HEK293 (cell line): ENCODE data around the gene CXCL3.

Experiments used
- CTCF ChIA-PET: fragments of 350-600 bp; formaldehyde crosslinking; extraction: SDS; loops from one replicate; lab custom pipeline; 2021; ENCODE audit warnings: antibody characterized with exemption; lab: Yijun Ruan, JAX
- POLR2A ChIA-PET: fragments of 300-600 bp; formaldehyde crosslinking; extraction: SDS; loops from one replicate; lab custom pipeline; 2020; ENCODE audit warnings: antibody characterized with exemption, inconsistent platforms; lab: Yijun Ruan, JAX
- H3K27ac ChIP-seq: fragments of 200-500 bp; sonication (Bioruptor generic); 2 replicates; pipeline ENCODE4 v1.5.1; 2014; ENCODE audit warnings: low read depth, low read length, control low read depth, inconsistent platforms; ENCODE audit errors: extremely low read depth
- H3K36me3 ChIP-seq, 2 experiments: fragments of 200-500 bp in 1 of 2; sonication (Bioruptor generic) in 1 of 2; 1 replicate in 1 of 2; 2 replicates in 1 of 2; pipeline ENCODE4 v1.5.1; 2014 to 2017; ENCODE audit warnings: inconsistent platforms in 2 of 2, low read length in 2 of 2; ENCODE audit not compliant: control insufficient read depth in 2 of 2, insufficient read depth in 1 of 2
- H3K4me1 ChIP-seq: fragments of 200-500 bp; sonication (Bioruptor generic); 2 replicates; pipeline ENCODE4 v1.5.1; 2014; ENCODE audit warnings: mild to moderate bottlenecking, low read length, inconsistent platforms; ENCODE audit not compliant: control insufficient read depth, insufficient read depth
- H3K4me3 ChIP-seq: 2 replicates; pipeline ENCODE4 v1.5.1; 2011; ENCODE audit warnings: low read depth, mild to moderate bottlenecking, control low read depth, low read length, moderate library complexity
- H3K9me3 ChIP-seq: fragments of 200-500 bp; sonication (Bioruptor generic); 2 replicates; pipeline ENCODE4 v1.5.1; 2014; ENCODE audit warnings: low read depth, low read length, inconsistent platforms; ENCODE audit not compliant: control insufficient read depth, insufficient read depth
- BCL11A ChIP-seq: fragments of 450-650 bp; formaldehyde crosslinking; IDR thresholded peaks from 2 replicates; pipeline ENCODE4 v1.5.1; 2016; ENCODE audit warnings: low read depth, missing biosample characterization, missing genetic modification characterization
- GLI2 ChIP-seq: fragments of 450-650 bp; formaldehyde crosslinking; IDR thresholded peaks from 2 replicates; pipeline ENCODE4; 2017; ENCODE audit warnings: missing biosample characterization, missing genetic modification characterization, low read depth, borderline replicate concordance
- GLI4 ChIP-seq: fragments of 450-650 bp; formaldehyde crosslinking; IDR thresholded peaks from 2 replicates; pipeline ENCODE4 v1.5.1; 2016; ENCODE audit warnings: missing biosample characterization, missing genetic modification characterization
- KLF7 ChIP-seq: fragments of 450-650 bp; formaldehyde crosslinking; IDR thresholded peaks from 2 replicates; pipeline ENCODE4 v1.5.1; 2016; ENCODE audit warnings: missing biosample characterization, missing genetic modification characterization, borderline replicate concordance
- PRDM1 ChIP-seq: fragments of 450-650 bp; formaldehyde crosslinking; IDR thresholded peaks from 2 replicates; pipeline ENCODE4; 2016; ENCODE audit warnings: missing biosample characterization, missing genetic modification characterization
- ZNF114 ChIP-seq: fragments of 450-650 bp; formaldehyde crosslinking; IDR thresholded peaks from 2 replicates; pipeline ENCODE4 v1.5.0; 2017; ENCODE audit warnings: missing biosample characterization, missing genetic modification characterization
- ZNF132 ChIP-seq: fragments of 450-650 bp; formaldehyde crosslinking; IDR thresholded peaks from 2 replicates; pipeline ENCODE4 v1.5.1; 2017; ENCODE audit warnings: missing biosample characterization, missing genetic modification characterization, borderline replicate concordance
- ZNF157 ChIP-seq: fragments of 450-650 bp; formaldehyde crosslinking; IDR thresholded peaks from 2 replicates; pipeline ENCODE4 v1.5.1; 2016; ENCODE audit warnings: missing biosample characterization, missing genetic modification characterization
- ZNF174 ChIP-seq: fragments of 450-650 bp; formaldehyde crosslinking; IDR thresholded peaks from 2 replicates; pipeline ENCODE4 v1.5.0; 2017; ENCODE audit warnings: missing biosample characterization, mild to moderate bottlenecking, missing genetic modification characterization
- ZNF211 ChIP-seq: fragments of 450-650 bp; formaldehyde crosslinking; IDR thresholded peaks from 2 replicates; pipeline ENCODE4 v1.5.1; 2016; ENCODE audit warnings: low read depth, missing biosample characterization, missing genetic modification characterization
- ZNF248 ChIP-seq: fragments of 450-650 bp; formaldehyde crosslinking; IDR thresholded peaks from 2 replicates; pipeline ENCODE4 v1.5.1; 2017; ENCODE audit warnings: missing biosample characterization, missing genetic modification characterization
- ZNF302 ChIP-seq: fragments of 450-650 bp; formaldehyde crosslinking; IDR thresholded peaks from 2 replicates; pipeline ENCODE4 v1.5.1; 2016; ENCODE audit warnings: missing biosample characterization, missing genetic modification characterization, low read depth
- ZNF623 ChIP-seq: fragments of 450-650 bp; formaldehyde crosslinking; IDR thresholded peaks from 2 replicates; pipeline ENCODE4 v1.5.1; 2016; ENCODE audit warnings: missing biosample characterization, missing genetic modification characterization
- ZNF670 ChIP-seq: fragments of 450-650 bp; formaldehyde crosslinking; IDR thresholded peaks from 2 replicates; pipeline ENCODE4 v1.5.1; 2016; ENCODE audit warnings: missing biosample characterization, missing genetic modification characterization, low read depth
- ZNF707 ChIP-seq: fragments of 450-650 bp; formaldehyde crosslinking; IDR thresholded peaks from 2 replicates; pipeline ENCODE4 v1.5.1; 2016; ENCODE audit warnings: missing biosample characterization, missing genetic modification characterization
- ZNF792 ChIP-seq: fragments of 450-650 bp; formaldehyde crosslinking; IDR thresholded peaks from 2 replicates; pipeline ENCODE4 v1.5.1; 2016; ENCODE audit warnings: missing biosample characterization, missing genetic modification characterization
- ZSCAN23 ChIP-seq: fragments of 450-650 bp; formaldehyde crosslinking; IDR thresholded peaks from 2 replicates; pipeline ENCODE4 v1.5.1; 2016; ENCODE audit warnings: missing biosample characterization, missing genetic modification characterization
- TF ChIP-seq, protein P1 (sequence below): fragments of 450-650 bp; formaldehyde crosslinking; IDR thresholded peaks from 2 replicates; pipeline ENCODE4 v1.5.1; 2016; ENCODE audit warnings: missing biosample characterization, missing genetic modification characterization, borderline replicate concordance
- TF ChIP-seq, protein P2 (sequence below): fragments of 450-650 bp; formaldehyde crosslinking; IDR thresholded peaks from 2 replicates; pipeline ENCODE4 v1.5.1; 2016; ENCODE audit warnings: missing biosample characterization, missing genetic modification characterization
- TF ChIP-seq, protein P3 (sequence below): fragments of 450-650 bp; formaldehyde crosslinking; IDR thresholded peaks from 2 replicates; pipeline ENCODE4 v1.5.1; 2016; ENCODE audit warnings: missing biosample characterization, missing genetic modification characterization
- TF ChIP-seq, protein P4 (sequence below): fragments of 450-650 bp; formaldehyde crosslinking; IDR thresholded peaks from 2 replicates; pipeline ENCODE4 v1.5.1; 2017; ENCODE audit warnings: missing biosample characterization, missing genetic modification characterization
- TF ChIP-seq, protein P5 (sequence below): fragments of 450-650 bp; formaldehyde crosslinking; IDR thresholded peaks from 2 replicates; pipeline ENCODE4 v1.5.1; 2016; ENCODE audit warnings: missing biosample characterization, missing genetic modification characterization
- TF ChIP-seq, protein P6 (sequence below): fragments of 450-650 bp; formaldehyde crosslinking; IDR thresholded peaks from 2 replicates; pipeline ENCODE4 v1.5.1; 2016; ENCODE audit warnings: missing biosample characterization, missing genetic modification characterization

Gene CXCL3

DNA sequence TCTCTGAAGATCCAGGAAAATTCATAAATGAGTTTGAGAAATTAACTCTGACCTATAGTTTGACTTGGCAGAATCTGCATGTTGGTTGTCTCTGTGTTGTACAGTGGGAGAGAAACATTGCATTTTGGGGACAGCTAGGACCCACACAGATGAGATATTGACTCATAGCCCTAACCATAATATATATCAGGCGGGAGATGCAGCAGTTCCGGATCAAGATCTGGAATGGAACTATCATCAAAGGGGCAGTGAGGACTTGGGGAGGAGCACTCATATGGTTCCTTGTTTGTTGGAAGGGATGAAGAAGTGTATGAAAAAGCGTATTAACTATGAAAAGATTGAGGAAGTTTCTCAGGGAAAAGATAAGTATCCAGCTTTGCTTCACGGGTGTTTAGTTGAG lies 46.5 kb upstream of the CXCL3 start:
- Histone ChIP-seq H3K4me1 (no peaks in the 10 kb centered on the region), H3K4me3 (no peak overlapping the region), H3K27ac (no peak overlapping the region), H3K36me3 (no peaks in the 10 kb centered on the region), H3K9me3 (no peaks in the 10 kb centered on the region)
- CTCF ChIA-PET = no interaction called here
- TF ChIP-seq, protein P1, sequence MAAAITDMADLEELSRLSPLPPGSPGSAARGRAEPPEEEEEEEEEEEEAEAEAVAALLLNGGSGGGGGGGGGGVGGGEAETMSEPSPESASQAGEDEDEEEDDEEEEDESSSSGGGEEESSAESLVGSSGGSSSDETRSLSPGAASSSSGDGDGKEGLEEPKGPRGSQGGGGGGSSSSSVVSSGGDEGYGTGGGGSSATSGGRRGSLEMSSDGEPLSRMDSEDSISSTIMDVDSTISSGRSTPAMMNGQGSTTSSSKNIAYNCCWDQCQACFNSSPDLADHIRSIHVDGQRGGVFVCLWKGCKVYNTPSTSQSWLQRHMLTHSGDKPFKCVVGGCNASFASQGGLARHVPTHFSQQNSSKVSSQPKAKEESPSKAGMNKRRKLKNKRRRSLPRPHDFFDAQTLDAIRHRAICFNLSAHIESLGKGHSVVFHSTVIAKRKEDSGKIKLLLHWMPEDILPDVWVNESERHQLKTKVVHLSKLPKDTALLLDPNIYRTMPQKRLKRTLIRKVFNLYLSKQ (tag by site-specific recombination) = no peak
- no peak for TF ChIP-seq ZNF623 (tag by site-specific recombination)
- TF ChIP-seq, protein P2, sequence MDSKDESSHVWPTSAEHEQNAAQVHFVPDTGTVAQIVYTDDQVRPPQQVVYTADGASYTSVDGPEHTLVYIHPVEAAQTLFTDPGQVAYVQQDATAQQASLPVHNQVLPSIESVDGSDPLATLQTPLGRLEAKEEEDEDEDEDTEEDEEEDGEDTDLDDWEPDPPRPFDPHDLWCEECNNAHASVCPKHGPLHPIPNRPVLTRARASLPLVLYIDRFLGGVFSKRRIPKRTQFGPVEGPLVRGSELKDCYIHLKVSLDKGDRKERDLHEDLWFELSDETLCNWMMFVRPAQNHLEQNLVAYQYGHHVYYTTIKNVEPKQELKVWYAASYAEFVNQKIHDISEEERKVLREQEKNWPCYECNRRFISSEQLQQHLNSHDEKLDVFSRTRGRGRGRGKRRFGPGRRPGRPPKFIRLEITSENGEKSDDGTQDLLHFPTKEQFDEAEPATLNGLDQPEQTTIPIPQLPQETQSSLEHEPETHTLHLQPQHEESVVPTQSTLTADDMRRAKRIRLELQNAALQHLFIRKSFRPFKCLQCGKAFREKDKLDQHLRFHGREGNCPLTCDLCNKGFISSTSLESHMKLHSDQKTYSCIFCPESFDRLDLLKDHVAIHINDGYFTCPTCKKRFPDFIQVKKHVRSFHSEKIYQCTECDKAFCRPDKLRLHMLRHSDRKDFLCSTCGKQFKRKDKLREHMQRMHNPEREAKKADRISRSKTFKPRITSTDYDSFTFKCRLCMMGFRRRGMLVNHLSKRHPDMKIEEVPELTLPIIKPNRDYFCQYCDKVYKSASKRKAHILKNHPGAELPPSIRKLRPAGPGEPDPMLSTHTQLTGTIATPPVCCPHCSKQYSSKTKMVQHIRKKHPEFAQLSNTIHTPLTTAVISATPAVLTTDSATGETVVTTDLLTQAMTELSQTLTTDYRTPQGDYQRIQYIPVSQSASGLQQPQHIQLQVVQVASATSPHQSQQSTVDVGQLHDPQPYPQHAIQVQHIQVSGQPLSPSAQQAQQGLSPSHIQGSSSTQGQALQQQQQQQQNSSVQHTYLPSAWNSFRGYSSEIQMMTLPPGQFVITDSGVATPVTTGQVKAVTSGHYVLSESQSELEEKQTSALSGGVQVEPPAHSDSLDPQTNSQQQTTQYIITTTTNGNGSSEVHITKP (tag by site-specific recombination) = no peak
- no peak for TF ChIP-seq KLF7
- TF ChIP-seq ZNF707 (tag by site-specific recombination) = no peak
- no peak for TF ChIP-seq PRDM1 (tag by site-specific recombination)
- TF ChIP-seq BCL11A (tag by site-specific recombination) = no peak
- TF ChIP-seq ZNF157 (tag by site-specific recombination) = no peak
- no peak for TF ChIP-seq ZNF114 (tag by site-specific recombination)
- TF ChIP-seq ZNF132 = no peak
- no peak for TF ChIP-seq ZNF792 (tag by site-specific recombination)
- TF ChIP-seq ZNF248 = no peak
- TF ChIP-seq ZNF174 (tag by site-specific recombination) = no peak
- TF ChIP-seq, all 188 proteins: peak for 0
- POLR2A ChIA-PET = no interaction called here

DNA sequence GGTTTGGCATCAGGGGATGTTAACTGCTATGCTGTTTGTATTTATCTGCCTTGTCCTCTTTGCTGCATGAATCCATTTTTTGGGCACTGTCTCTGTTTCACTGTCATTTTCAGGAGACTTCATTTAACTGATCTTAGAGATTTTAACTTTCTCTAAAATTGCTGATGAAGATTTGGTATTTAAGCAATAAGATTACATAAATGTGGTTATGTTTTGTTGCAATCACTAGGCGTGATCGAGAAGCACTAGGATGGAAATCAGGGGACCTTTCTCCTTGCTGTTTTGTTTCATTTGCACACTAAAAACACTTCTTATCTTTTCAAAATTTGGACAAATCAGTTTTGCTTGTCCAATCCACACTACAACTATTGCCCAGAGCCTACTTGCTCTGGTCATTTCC lies 45.1 kb upstream of the CXCL3 start:
- H3K4me1 ChIP-seq = no peaks in the 10 kb centered on the region
- ChIA-PET CTCF (no interaction called here), POLR2A (no interaction called here)
- no peak for TF ChIP-seq ZNF211
- TF ChIP-seq, protein P3, sequence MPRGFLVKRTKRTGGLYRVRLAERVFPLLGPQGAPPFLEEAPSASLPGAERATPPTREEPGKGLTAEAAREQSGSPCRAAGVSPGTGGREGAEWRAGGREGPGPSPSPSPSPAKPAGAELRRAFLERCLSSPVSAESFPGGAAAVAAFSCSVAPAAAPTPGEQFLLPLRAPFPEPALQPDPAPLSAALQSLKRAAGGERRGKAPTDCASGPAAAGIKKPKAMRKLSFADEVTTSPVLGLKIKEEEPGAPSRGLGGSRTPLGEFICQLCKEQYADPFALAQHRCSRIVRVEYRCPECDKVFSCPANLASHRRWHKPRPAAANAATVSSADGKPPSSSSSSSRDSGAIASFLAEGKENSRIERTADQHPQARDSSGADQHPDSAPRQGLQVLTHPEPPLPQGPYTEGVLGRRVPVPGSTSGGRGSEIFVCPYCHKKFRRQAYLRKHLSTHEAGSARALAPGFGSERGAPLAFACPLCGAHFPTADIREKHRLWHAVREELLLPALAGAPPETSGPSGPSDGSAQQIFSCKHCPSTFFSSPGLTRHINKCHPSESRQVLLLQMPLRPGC (tag by site-specific recombination) = no peak
- TF ChIP-seq ZNF670 (tag by site-specific recombination) = no peak
- no peak for TF ChIP-seq ZSCAN23 (tag by site-specific recombination)
- TF ChIP-seq, protein P4, sequence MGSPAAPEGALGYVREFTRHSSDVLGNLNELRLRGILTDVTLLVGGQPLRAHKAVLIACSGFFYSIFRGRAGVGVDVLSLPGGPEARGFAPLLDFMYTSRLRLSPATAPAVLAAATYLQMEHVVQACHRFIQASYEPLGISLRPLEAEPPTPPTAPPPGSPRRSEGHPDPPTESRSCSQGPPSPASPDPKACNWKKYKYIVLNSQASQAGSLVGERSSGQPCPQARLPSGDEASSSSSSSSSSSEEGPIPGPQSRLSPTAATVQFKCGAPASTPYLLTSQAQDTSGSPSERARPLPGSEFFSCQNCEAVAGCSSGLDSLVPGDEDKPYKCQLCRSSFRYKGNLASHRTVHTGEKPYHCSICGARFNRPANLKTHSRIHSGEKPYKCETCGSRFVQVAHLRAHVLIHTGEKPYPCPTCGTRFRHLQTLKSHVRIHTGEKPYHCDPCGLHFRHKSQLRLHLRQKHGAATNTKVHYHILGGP = no peak
- TF ChIP-seq ZNF302 (tag by site-specific recombination) = no peak
- TF ChIP-seq ZNF248 = no peak
- TF ChIP-seq, protein P5, sequence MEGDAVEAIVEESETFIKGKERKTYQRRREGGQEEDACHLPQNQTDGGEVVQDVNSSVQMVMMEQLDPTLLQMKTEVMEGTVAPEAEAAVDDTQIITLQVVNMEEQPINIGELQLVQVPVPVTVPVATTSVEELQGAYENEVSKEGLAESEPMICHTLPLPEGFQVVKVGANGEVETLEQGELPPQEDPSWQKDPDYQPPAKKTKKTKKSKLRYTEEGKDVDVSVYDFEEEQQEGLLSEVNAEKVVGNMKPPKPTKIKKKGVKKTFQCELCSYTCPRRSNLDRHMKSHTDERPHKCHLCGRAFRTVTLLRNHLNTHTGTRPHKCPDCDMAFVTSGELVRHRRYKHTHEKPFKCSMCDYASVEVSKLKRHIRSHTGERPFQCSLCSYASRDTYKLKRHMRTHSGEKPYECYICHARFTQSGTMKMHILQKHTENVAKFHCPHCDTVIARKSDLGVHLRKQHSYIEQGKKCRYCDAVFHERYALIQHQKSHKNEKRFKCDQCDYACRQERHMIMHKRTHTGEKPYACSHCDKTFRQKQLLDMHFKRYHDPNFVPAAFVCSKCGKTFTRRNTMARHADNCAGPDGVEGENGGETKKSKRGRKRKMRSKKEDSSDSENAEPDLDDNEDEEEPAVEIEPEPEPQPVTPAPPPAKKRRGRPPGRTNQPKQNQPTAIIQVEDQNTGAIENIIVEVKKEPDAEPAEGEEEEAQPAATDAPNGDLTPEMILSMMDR (tag by site-specific recombination) = no peak
- TF ChIP-seq, protein P6, sequence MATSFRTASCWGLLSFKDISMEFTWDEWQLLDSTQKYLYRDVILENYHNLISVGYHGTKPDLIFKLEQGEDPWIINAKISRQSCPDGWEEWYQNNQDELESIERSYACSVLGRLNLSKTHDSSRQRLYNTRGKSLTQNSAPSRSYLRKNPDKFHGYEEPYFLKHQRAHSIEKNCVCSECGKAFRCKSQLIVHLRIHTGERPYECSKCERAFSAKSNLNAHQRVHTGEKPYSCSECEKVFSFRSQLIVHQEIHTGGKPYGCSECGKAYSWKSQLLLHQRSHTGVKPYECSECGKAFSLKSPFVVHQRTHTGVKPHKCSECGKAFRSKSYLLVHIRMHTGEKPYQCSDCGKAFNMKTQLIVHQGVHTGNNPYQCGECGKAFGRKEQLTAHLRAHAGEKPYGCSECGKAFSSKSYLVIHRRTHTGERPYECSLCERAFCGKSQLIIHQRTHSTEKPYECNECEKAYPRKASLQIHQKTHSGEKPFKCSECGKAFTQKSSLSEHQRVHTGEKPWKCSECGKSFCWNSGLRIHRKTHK = no peak
- TF ChIP-seq, protein P1 (tag by site-specific recombination) = no peak
- no peak for TF ChIP-seq GLI4
- TF ChIP-seq ZNF792 (tag by site-specific recombination) = no peak
- TF ChIP-seq GLI2 (tag by site-specific recombination) = no peak

More for the DNA sequence above, 45.1 kb upstream of the CXCL3 start:
- Histone ChIP-seq H3K9me3 (no peaks in the 10 kb centered on the region), H3K36me3 (no peaks in the 10 kb centered on the region), H3K4me3 (no peak overlapping the region), H3K27ac (no peak overlapping the region)
